Cardiac septum (tissue), 1 donor: ENCODE results near the gene AKT3. TPM values are rescaled to one million over a fixed set of nuclear protein-coding genes. Genes with fewer than 3 reads are reported as not detected.
"Not testable (repeated sequence)": the region's sequence is repeated elsewhere in the genome, so short reads cannot be mapped to it uniquely, and the experiment has no call there.

Experiments used
- DNase-seq: peaks from one replicate; pipeline ENCODE4 v3.0.0-alpha.2; 2020; ENCODE audit warnings: low spot score
- intact Hi-C: fragments of 100-400 bp; cut with DNase I; formaldehyde crosslinking; loops from one replicate; pipeline ENCODE4 v1.14.0; 2022
- total RNA-seq: library from RNA; stranded (reverse); fragmentation: NEBNext Ultra II Directional; extraction: Animal tissue kit (Norgen Biotek cat#: 25700); gene quantifications from one replicate; pipeline ENCODE4 v1.2.1, GENCODE V29; 2021
- donor health status: DM: no; HTN: no; CAD: no.

Gene AKT3
- total RNA-seq, 1 donor from 2014 or later = 24.4 TPM

DNA sequence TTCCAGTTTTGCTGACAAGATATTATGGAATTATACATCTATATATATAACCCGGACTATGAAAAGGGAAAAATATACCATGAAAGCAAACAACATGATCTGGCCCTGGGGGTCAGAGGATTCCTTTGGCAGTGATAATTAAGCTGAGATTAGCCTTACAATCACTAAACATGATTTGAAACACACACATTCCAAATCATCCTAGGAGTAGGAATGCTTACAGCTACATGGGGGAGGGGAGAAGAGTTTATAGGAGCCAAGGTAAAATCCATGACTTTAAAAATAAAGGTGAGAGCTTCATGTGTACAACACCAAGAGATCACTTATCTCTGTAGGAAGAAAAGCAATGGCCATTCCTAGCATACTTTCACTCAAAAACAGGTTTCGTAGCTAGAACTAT is 57.6 kb downstream of the AKT3 start:
- intact Hi-C loops = no loop called here
- DNase-seq = no peak

DNA sequence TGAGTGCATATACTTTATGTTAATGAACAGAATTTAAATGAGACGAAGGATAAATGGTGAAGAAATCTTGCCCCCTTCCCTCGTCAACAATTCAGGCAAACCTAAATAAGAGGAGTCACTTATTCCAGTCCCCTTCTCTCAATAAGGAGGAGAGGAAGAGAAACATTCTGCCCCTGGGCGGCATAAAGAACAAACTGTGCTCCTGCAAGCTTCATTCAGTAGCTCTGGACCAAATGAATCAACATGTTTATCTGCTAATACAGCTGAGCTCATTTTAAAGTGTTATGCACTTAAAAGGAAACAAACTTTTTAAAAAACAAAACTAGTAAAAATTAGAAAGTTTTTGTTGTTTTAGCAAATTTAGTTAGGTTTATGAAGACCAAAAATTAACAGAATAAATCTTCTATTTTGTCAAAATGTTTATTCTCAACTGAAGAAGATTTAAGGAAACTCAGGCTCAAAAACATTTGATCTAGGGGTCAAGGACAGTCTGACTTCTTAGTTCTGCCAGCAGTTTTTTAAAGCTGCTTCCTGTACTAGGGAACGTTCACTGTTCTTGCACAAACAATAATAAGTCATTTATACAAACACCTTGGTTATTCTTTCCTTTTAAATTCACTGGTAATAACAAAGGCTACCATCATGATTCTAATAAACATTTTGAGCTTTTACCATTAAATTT is 58.3 kb downstream of the AKT3 start:
- intact Hi-C loops = no loop called here
- DNase-seq = no peak

DNA sequence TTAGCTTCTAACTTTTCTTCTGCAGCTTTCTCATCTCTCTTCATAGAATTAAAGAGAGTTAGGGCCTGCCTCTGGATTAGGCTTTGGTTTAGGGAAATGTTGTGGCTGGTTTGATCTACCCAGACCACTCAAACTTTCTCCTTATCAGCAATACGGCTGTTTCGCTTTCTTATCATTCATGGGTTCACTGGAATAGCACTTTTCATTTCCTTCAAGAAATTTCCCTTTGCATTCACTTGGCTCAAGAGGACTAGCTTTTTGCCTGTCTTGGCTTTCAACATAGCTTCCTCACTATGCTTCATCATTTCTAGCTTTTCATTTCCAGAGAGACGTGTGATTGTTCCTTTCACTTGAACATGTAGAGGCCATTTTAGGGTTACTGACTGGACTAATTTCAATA is 59.6 kb downstream of the AKT3 start:
- intact Hi-C loops = no loop called here
- no peak for DNase-seq

DNA sequence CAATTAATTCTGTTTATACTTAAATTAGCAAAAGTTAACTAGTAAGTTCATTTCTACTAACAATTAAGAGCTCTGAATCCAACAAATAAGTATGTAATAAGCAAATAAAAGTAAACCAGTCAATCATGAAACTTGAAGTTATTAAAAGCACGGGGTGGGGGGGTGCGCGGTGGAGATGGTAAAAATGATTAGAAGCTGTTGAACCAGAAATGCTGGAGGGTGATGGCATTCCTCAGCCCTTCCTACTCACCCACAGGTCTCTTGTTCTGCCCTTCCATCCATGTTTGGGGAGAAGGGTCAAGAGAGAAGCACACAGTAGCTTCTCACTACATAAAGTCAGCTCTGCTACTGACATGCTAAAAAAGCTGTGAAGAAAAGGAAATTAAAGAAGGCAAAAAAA is 63.5 kb downstream of the AKT3 start:
- DNase-seq = no peak
- intact Hi-C loops = no loop called here

DNA sequence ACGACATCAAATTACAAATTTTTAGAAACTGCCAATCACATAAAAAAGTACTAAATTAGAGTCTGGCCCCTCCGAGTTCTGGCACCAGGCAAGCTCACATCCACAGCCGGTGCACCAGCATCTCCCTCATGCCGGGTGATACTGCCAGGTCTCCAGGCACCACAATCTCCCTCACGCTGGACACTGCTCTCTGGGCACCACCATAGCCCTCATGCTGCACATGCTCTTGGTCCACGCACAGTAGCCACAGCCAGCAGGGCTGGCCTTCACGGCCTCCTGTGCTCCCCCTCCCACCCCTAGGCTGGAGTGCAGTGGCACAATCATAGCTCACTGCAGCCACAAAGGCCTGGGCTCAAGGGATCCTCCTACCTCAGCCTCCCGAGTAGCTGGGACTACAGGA is 65.5 kb downstream of the AKT3 start:
- no peak for DNase-seq
- intact Hi-C loops = no loop called here

DNA sequence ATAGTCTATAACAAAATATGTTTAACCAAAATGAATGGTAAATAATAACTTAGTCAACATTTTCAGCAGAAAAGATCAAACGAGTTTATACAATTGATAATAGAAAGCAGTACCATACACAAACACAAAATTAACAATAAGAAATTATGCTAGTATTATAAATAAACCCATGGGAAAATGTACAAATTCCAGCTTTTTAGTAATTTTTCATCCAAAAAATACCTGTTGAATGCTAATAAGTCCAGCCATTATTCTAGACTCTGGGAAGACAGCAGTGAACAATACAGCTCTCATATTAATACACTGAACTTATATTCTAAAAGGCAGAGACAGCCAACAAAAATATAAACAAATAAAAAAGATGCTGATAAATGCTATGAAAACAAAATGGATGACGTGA is 66.3 kb downstream of the AKT3 start:
- no peak for DNase-seq
- intact Hi-C loops = no loop called here

DNA sequence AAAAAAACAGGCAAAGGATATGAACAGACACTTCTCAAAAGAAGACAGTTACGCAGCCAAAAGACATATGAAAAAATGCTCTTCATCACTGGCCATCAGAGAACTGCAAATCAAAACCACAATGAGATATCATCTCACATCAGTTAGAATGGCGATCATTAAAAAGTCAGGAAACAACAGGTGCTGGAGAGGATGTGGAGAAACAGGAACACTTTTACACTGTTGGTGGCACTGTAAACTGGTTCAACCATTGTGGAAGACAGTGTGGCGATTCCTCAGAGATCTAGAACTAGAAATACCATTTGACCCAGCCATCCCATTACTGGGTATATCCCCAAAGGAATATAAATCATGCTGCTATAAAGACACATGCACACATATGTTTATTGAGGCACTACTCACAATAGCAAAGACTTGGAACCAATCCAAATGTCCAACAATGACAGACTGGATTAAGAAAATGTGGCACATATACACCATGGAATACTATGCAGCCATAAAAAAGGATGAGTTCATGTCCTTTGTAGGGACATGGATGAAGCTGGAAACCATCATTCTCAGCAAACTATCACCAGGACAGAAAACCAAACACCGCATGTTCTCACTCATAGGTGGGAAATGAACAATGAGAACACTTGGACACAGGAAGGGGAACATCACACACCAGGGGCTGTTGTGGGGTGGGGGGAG is 77.5 kb downstream of the AKT3 start:
- intact Hi-C loops, DNase-seq: not testable (repeated sequence)

DNA sequence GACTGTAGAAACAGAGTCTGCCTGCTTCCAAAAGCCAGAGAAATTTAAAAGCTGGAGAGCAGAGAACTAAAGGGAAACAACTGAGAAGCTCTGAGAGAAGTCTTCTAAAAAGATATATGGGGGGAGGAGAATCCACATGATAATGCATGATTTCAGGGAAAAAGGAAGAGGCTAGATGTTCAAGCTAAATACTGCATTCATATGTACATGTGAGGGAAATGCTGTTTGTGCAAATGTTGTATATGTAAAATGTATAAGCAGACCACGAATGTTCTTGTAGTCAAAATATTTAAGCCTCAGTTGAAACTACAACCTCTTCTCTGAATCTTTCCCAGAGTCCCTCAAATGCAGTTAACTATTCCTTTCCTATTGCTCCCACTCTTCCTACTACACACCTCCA is 79.2 kb downstream of the AKT3 start:
- intact Hi-C loops = no loop called here

DNA sequence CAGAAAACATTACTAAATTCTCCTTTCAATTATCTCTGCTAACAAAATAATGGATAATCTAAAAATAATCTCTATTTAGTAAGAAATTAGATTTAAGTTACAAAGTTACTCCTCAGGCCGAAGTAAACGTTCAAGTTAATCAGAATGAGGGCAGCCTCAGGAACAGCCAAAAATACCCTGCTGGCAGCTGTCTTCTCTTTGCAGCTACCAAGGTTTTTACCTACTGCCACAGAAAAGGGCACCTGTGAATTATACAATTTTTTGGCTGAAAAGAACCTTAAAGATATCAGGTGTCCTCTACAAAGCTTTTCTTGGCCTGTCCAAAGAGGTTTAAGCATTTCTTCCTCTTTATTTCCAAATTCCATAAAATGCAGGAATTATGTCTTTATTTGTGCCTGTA is 84.4 kb downstream of the AKT3 start:
- intact Hi-C loops = no loop called here
- DNase-seq = no peak

More for the DNA sequence above, 79.2 kb downstream of the AKT3 start:
- DNase-seq = no peak

DNA sequence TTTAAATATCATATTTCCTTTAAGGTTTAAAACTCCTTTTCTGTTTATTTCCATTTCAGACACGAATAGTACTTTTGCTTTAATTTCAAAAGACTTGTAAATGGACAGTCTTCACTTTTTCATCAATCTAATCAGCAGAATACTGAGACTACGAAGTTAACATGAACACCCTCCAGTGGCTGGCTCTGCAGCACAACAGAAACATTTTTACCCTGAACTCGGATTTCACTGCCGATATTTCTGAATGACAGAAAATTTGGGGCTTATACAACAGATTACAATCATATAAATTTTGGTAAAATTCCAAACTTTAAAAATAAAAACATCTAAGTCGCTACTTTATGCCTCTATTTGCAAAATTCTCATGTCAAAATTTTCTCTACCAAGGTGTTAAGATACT is 86.2 kb downstream of the AKT3 start:
- no peak for DNase-seq
- intact Hi-C loops = no loop called here

DNA sequence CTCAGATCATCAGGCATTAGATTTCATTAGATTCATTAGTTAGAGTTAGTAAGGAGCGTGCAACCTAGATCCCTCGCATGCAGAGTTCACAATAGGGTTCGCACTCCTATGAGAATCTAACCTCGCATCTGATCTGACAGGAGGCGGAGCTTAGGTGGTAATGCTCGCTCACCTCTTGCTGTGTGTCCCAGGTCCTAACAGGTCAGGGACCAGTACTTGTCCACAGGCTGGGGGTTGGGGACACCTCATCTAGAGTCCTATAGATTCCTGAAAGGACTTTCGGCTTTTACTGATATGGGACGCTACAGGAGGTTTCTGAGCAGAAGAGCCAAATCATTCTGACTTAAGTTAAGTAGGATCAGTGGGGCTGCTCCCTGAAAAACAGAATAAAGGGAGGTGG is 91.4 kb downstream of the AKT3 start:
- DNase-seq = no peak
- intact Hi-C loops = loop anchor here (10.0 kb wide), 1 partner anchor 274 kb away; no protein-coding TSS in a partner anchor

DNA sequence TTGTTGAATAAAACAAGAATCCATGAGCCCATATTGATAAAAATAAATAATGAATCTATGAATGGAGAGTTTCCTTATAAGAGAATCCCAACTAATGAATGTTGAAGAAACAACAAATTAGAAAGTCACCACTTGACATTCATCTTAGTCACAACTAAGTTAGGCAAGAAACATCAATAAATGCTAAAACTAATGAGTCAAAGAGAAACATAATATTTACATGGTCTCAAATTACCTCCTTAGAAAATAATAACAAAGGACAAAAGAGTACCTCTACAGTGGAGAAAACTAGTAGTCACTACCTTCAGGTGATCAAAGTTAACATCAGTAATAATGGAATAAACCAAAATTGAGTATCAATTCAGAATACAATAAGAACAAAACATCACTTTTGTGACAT is 93.5 kb downstream of the AKT3 start:
- DNase-seq = no peak
- intact Hi-C loops = loop anchor here (10.0 kb wide), 1 partner anchor 272 kb away; no protein-coding TSS in a partner anchor

DNA sequence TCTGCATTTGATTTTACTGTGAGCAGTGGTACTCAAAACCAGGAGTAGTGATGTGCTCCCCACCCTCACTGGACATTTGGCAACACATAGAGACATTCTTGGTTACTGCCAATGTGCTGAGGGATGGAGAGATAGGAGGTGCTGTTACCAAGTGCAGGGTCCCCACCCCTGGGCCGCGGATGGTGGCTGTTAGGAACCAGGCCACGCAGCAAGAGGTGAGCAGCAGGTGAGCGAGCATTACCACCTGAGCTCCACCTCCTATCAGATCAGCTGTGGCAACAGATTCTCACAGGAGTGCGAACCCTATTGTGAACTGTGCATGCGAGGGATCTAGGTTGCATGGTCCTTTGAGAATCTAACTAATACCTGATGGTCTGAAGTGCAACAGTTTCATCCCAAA is 95.7 kb downstream of the AKT3 start:
- DNase-seq = no peak
- intact Hi-C loops = loop anchor here (10.0 kb wide), 1 partner anchor 270 kb away; no protein-coding TSS in a partner anchor

DNA sequence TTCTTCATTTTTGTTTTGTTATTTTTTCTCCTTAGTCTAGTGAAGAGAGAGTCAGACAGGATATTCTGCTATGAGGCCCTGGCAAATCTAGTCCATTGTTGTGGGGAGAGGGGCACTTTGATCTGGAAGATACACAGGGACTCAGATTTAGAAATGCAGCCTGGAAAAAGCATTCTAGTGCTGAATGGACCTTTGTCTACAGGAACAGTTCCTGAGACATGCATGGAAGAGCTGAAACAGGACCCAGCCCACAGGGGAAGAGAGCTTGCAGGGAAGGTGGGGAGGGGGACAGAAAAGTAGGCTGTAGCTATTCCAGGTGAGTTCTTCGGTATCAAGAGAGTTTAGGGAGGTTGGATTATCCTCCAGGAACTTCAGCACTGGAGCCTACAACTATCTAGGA is 98.5 kb downstream of the AKT3 start:
- intact Hi-C loops = loop anchor here (10.0 kb wide), 1 partner anchor 267 kb away; no protein-coding TSS in a partner anchor
- no peak for DNase-seq

DNA sequence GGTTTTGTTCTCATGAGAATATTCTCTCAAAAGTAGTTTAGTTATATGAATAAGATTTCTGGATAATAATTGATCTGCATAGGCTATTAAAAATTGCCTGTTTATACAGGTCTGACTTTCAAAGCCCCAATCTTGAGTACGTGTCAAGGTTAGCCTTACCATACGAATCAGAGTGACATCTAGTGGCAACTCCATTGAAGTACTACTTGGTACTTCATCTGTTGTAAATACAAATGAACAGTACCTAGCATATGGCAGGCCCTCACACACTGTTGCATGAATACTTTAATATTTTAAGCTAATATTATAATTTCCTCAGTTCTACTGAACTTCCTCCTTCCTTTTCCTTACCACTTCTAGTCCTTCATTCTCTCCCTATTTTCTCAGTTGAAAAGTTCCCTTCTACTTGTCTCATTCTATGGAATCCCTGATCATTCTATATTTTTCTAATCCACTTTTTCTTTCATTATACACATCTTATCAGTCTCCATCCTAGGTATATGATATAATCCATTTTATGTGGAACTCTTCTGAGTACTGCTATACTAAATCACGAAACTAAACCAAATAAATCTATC is 101.2 kb downstream of the AKT3 start:
- intact Hi-C loops = loop anchor here (5.0 kb wide), 1 partner anchor 406 kb away; no protein-coding TSS in a partner anchor
- DNase-seq = no peak

DNA sequence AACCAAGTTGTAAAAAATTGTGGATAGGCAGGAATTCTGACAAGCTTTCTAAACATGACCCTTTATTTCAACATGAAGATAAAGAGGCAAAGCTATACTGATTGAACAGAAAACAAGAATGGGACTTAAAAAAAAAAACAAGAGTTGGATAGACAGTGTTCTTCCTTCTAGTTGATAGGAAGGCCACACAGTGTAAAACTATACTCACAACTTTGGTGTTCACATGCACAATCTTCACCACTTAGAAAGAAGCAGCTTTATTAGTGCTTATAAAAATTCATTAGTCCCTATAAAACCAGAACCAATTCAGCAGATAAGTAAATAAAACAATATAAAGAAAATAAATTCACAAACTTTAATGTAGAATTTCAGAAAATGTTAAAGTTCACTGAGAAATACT is 101.8 kb downstream of the AKT3 start:
- intact Hi-C loops = loop anchor here (5.0 kb wide), 1 partner anchor 406 kb away; no protein-coding TSS in a partner anchor
- no peak for DNase-seq

DNA sequence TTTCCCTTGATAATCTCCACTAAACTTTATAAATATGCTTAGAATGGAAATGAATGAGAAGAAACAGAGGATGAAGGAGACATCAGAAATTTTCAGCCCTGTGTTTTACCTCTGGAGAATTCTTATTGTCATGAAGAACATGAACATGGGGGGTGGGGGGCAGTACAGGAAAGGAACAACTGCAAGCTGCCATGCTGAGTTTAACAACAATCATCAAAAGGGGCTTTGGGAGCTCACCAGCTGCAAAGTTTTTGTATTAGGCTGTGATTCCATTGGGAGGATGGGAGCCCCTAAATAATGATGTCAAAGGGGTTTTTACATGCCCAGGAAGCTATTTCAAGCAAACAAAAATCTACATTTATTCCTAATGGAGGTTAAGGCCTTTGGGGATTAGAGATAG is 103.3 kb downstream of the AKT3 start:
- DNase-seq = no peak
- intact Hi-C loops = loop anchor here (5.0 kb wide), 1 partner anchor 404 kb away; no protein-coding TSS in a partner anchor

DNA sequence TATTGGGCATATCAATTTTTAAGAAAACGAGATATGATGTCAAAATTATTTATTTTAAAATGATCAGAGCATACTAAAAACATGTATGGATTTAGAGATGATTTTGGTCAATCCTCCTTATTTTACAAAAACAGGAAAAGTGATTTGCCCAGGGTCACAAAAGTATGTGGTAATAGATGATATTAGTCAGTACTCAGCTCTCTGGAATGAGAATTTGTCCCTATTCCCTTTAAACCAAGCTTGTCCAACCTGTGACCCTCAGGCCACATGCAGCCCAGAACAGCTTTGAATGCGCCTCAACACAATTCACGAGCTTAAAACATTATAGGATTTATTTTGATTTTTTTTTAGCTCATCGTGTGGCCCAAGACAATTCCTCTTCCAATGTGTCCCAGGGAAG is 104.7 kb downstream of the AKT3 start:
- intact Hi-C loops = loop anchor here (5.0 kb wide), 1 partner anchor 403 kb away; no protein-coding TSS in a partner anchor

DNA sequence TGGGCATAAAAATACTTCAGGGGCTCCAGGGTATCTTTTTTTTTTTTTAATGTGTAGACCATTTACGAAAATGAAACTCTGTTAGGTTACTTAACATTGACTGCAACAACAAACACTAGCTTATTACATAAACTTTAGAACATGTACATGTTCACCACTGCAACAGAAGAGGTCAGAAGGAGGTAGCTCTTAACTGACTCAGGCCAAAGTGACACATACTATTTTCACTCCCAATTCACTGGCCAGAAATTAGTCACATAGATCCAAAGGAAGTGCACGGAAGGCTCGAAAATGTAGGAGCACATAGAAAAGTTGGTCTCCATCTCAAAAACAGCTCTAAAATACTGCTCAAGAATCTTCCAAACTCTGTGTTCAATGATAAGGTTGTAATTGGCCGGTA is 107.2 kb downstream of the AKT3 start:
- intact Hi-C loops = no loop called here

More for the DNA sequence above, 104.7 kb downstream of the AKT3 start:
- DNase-seq = no peak

DNA sequence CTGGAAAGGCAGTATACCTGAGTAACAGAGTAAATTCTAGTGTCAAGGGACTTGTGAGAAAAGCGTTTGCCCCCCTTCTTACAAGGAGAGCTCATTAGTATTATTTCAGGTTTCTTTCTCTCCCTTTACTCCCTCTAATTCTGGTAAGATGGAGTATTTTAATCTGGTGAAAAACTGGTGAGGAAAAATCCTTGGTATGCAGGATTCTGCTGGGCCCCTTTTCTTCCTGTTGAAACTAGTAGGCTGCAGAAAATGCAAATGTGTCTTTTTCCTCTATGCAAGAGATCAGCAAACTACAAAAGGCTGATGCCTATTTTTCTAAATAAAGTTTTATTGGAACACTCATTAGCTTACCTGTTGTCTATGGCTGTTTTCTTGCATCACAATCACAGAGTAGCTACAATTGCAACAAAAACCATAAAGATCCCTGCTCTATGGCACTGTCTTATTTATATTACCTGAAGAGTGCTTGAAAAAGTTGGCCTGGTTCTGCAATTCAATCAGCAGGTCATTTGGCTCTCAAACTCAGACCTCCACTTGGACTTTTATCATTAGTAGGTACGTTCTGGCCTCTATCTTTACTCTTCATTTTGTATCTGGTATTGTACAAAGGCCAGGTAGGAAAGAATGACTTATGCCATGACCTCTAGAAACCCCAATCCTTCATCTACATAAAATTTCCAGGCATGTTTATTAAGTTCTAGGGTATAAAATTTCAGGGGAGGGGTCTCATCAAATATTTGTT is 109.6 kb downstream of the AKT3 start:
- DNase-seq = no peak
- intact Hi-C loops = no loop called here

More for the DNA sequence above, 107.2 kb downstream of the AKT3 start:
- no peak for DNase-seq
